ENCODE results near the gene ARL6IP4.

ARL6IP4 gene

GRCh38 chr12:123031171-123031845 is 50.8 kb downstream of the ARL6IP4 start:
- Histone ChIP-seq H3K27ac (ENCODE audit: low read depth, low read length) (no peak overlapping the region), H4K20me1 (ENCODE audit: low read depth, low read length) (no peaks in the 10 kb centered on the region), H3K4me3 (ENCODE audit: insufficient read depth, low read length, poor library complexity, severe bottlenecking) (no peak overlapping the region), H3K9me3 (ENCODE audit: insufficient read depth, low read length) (no peaks in the 10 kb centered on the region), H3K9me2 (replicated peaks; ENCODE audit: insufficient read depth, low read length) (no peaks in the 10 kb centered on the region), H3K79me2 (ENCODE audit: insufficient read depth, low read length) (no peaks in the 10 kb centered on the region), H3K36me3 (ENCODE audit: low read length) (no peaks in the 10 kb centered on the region), H2AFZ (ENCODE audit: low read depth, low read length, severe bottlenecking) (no peak overlapping the region), H3K9ac (ENCODE audit: low read length) (no peak overlapping the region), H3K4me2 (ENCODE audit: low read depth, low read length, poor library complexity, severe bottlenecking) (no peak overlapping the region), H3K27me3 (ENCODE audit: low read length) (no peaks in the 10 kb centered on the region), H3F3A (ENCODE audit: insufficient read depth) (no peaks in the 10 kb centered on the region)
- TF ChIP-seq EZH2phosphoT487 (conservative IDR thresholded peaks at IDR 0.05; ENCODE audit: low read length) (no peak), CTCF (IDR thresholded peaks at IDR 0.05; ENCODE audit: insufficient read depth, low read length, poor library complexity, severe bottlenecking) (no peak)
